ENCODE measurements around the gene GAPDH. TPM values are rescaled to one million over a fixed set of nuclear protein-coding genes. Genes with fewer than 3 reads are reported as not detected.

Gene GAPDH
- total and polyA plus RNA-seq, 5 donors from 2014 or later = 669 to 2,973 (median 2,055) TPM

DNA sequence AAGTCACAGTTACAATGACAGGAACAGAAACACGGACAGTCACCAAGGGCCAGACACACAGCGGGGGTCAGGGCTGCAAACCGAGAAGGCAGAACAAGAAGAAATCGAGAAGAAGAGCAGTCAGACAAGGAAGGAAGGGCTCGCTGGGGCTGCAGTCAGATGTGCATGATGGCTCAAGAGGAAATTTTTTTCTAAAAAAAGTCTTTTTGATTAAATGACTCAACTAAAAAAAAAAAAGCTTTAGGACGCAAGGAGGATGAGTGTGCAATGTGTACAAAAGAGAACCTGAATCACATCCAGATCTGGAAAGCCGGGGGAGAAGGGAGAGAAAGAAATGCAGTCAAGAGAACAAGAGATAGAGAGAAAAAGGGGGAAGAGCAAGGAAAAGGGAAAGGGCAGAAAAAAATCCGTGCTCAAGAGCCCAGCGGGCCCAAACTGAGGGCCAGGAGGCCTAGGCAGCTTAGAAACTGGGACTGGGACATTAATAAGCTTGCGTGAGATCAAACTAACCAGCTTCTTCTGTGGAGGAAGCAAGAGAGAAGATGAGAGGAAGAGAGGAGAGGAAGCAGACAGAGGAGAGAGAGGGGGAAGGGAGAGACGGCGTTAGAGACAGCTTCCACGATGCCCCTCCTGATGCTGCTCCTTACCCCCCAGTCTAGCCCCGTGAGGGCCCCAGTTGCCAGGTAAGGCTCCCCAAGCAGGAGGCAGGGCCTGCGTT is 14.8 kb downstream of the GAPDH start:
- Histone ChIP-seq H3K4me3 (ENCODE audit: low read depth, low read length) (no peak overlapping the region), H3K9me3 (ENCODE audit: control insufficient read depth in 2 of 2, low read length in 2 of 2) (no peaks in the 10 kb centered on the region), H3K4me1 (ENCODE audit: control insufficient read depth, insufficient read depth, low read length, poor library complexity, severe bottlenecking) (peaks cover 25% of the 10 kb centered on the region), H3K36me3 (ENCODE audit: control insufficient read depth, insufficient read depth, low read length) (peaks cover 59% of the 10 kb centered on the region), H3K27me3 (ENCODE audit: control insufficient read depth, insufficient read depth, low read length) (no peaks in the 10 kb centered on the region), H3K27ac (ENCODE audit: insufficient read depth, low read length, poor library complexity, severe bottlenecking) (no peak overlapping the region)
- H3K9me3 Mint-ChIP-seq = no peaks in the 10 kb centered on the region
- H3K27me3 Mint-ChIP-seq = no peaks in the 10 kb centered on the region
- H3K4me3 Mint-ChIP-seq = peak overlapping the region in 1 of 4 donors; percentile 35
- peak overlapping the region in 1 of 3 donors; percentile 96 for H3K27ac Mint-ChIP-seq
- no peak for DNase-seq
- peaks cover 0 to 35% (median 25%) of the 10 kb centered on the region in 4 donors for H3K4me1 Mint-ChIP-seq
- ATAC-seq (ENCODE audit: low read depth in 2 of 2) = no peak
- peaks cover 23% of the 10 kb centered on the region for H3K36me3 Mint-ChIP-seq

DNA sequence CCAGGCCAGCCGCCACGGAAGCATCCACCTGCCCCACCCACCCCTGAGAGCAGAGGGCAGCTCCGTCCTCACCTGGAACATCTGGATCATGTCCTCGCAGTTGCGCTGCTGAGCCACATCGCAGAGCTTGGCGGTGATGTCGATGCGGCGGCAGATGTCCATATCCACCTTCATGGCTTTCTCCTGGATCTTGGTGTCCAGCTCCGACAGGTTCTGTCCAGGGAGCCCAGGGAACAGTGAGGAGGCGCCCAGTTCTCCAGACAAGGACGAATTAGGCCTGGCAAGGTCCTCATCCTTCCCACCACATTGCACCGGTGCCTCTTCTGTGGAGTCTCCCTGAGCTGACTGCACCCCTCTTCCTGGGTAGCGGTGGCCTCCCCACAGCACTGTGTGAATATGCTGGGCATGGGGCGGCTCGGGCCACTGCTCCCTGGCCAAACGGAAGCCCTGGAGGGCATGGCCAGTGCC is 15.4 kb downstream of the GAPDH start:
- Mint-ChIP-seq H3K36me3 (peaks cover 20% of the 10 kb centered on the region), H3K9me3 (no peaks in the 10 kb centered on the region), H3K27me3 (no peaks in the 10 kb centered on the region), H3K27ac (no peak overlapping the region), H3K4me3 (no peak overlapping the region), H3K4me1 (peaks cover 0 to 41% (median 31%) of the 10 kb centered on the region in 4 donors)
- no peak overlapping the region for H3K27ac ChIP-seq (ENCODE audit: insufficient read depth, low read length, poor library complexity, severe bottlenecking)
- ATAC-seq (ENCODE audit: low read depth in 2 of 2) = no peak
- no peak overlapping the region for H3K4me3 ChIP-seq (ENCODE audit: low read depth, low read length)
- no peaks in the 10 kb centered on the region for H3K9me3 ChIP-seq (ENCODE audit: control insufficient read depth in 2 of 2, low read length in 2 of 2)
- H3K4me1 ChIP-seq (ENCODE audit: control insufficient read depth, insufficient read depth, low read length, poor library complexity, severe bottlenecking) = peaks cover 31% of the 10 kb centered on the region
- no peak for DNase-seq
- H3K36me3 ChIP-seq (ENCODE audit: control insufficient read depth, insufficient read depth, low read length) = peaks cover 55% of the 10 kb centered on the region
- H3K27me3 ChIP-seq (ENCODE audit: control insufficient read depth, insufficient read depth, low read length) = no peaks in the 10 kb centered on the region

DNA sequence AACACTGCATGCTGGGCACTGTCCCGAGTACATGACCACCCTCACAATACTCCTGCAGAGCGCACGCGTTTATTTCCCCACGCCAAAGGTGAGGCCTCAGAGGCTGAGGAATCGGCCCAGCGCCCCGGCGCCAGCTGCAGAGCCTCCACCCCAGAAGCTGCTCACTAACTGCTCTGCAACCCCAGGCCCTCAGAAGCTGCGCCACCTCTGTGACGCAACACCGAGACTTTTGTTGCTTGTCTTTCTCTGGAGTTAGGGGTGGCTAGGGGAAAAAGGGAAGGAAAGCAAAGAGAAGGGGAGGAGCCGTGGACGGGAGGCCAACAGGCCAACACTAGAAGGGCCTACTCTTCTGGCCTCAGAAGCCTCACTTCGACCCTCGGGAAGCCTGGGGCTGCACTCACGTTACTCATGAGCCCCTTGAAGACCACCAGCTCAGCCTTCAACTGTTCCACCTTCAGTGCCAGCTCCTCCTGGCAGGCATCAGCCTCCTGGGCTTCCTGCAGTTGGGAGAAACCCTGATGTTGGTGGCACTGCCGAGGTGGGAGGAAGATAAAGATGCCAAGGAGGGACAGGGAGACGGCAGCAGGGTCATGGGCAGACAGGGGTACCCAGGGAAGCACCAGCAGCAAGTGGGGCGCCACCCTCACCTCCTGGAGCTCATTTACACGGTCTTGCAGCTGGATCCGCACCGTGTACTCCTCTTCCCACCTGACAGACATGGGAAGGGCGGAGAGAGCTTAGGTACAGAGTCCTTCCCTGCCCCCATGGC is 16.2 kb downstream of the GAPDH start:
- Mint-ChIP-seq H3K36me3 (peaks cover 20% of the 10 kb centered on the region), H3K27ac (no peak overlapping the region)
- no peak overlapping the region for H3K27ac ChIP-seq (ENCODE audit: insufficient read depth, low read length, poor library complexity, severe bottlenecking)

DNA sequence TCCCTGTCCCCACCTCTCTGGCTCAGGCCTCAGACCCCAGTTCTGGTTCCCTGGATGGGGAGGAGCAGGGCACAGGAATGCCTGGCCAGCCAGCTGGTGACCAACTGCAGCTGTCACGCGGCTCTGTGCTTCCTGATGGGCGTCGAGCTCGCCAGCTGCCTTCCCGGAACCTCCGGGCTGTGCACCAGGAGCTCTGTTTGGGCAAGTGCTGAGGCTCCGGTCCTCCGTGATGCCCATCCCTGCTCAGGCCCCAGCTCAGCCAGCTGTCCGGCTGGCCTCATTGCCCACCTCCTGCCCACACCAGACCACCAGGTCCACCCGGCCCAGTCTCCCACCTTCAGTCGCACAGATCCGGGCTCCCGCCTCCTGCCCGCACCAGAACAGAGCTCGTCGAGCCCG is 16.7 kb downstream of the GAPDH start:
- H3K27me3 ChIP-seq (ENCODE audit: control insufficient read depth, insufficient read depth, low read length) = no peaks in the 10 kb centered on the region
- ATAC-seq (ENCODE audit: low read depth in 2 of 2) = no peak
- no peaks in the 10 kb centered on the region for H3K27me3 Mint-ChIP-seq
- no peak for DNase-seq
- H3K27ac Mint-ChIP-seq = no peak overlapping the region
- H3K27ac ChIP-seq (ENCODE audit: insufficient read depth, low read length, poor library complexity, severe bottlenecking) = no peak overlapping the region
- no peaks in the 10 kb centered on the region for H3K9me3 ChIP-seq (ENCODE audit: control insufficient read depth in 2 of 2, low read length in 2 of 2)
- H3K4me3 Mint-ChIP-seq = no peak overlapping the region
- no peaks in the 10 kb centered on the region for H3K9me3 Mint-ChIP-seq
- peaks cover 40% of the 10 kb centered on the region for H3K4me1 ChIP-seq (ENCODE audit: control insufficient read depth, insufficient read depth, low read length, poor library complexity, severe bottlenecking)
- peaks cover 0 to 47% (median 36%) of the 10 kb centered on the region in 4 donors for H3K4me1 Mint-ChIP-seq
- H3K4me3 ChIP-seq (ENCODE audit: low read depth, low read length) = no peak overlapping the region
- H3K36me3 Mint-ChIP-seq = peaks cover 15% of the 10 kb centered on the region
- peaks cover 52% of the 10 kb centered on the region for H3K36me3 ChIP-seq (ENCODE audit: control insufficient read depth, insufficient read depth, low read length)

More for the DNA sequence above, 16.2 kb downstream of the GAPDH start:
- Mint-ChIP-seq H3K4me1 (peaks cover 0 to 47% (median 35%) of the 10 kb centered on the region in 4 donors), H3K4me3 (no peak overlapping the region), H3K27me3 (no peaks in the 10 kb centered on the region), H3K9me3 (no peaks in the 10 kb centered on the region)
- H3K36me3 ChIP-seq (ENCODE audit: control insufficient read depth, insufficient read depth, low read length) = peaks cover 55% of the 10 kb centered on the region
- H3K4me3 ChIP-seq (ENCODE audit: low read depth, low read length) = no peak overlapping the region
- no peaks in the 10 kb centered on the region for H3K9me3 ChIP-seq (ENCODE audit: control insufficient read depth in 2 of 2, low read length in 2 of 2)
- DNase-seq (no peak), ATAC-seq (ENCODE audit: low read depth in 2 of 2) (no peak)
- H3K4me1 ChIP-seq (ENCODE audit: control insufficient read depth, insufficient read depth, low read length, poor library complexity, severe bottlenecking) = peaks cover 37% of the 10 kb centered on the region
- H3K27me3 ChIP-seq (ENCODE audit: control insufficient read depth, insufficient read depth, low read length) = no peaks in the 10 kb centered on the region

- Histone ChIP-seq H3K4me1 (ENCODE audit: control insufficient read depth, insufficient read depth, low read length, poor library complexity, severe bottlenecking) (peaks cover 42% of the 10 kb centered on the region), H3K36me3 (ENCODE audit: control insufficient read depth, insufficient read depth, low read length) (peaks cover 49% of the 10 kb centered on the region), H3K27me3 (ENCODE audit: control insufficient read depth, insufficient read depth, low read length) (no peaks in the 10 kb centered on the region), H3K27ac (ENCODE audit: insufficient read depth, low read length, poor library complexity, severe bottlenecking) (no peak overlapping the region), H3K4me3 (ENCODE audit: low read depth, low read length) (no peak overlapping the region), H3K9me3 (ENCODE audit: control insufficient read depth in 2 of 2, low read length in 2 of 2) (no peaks in the 10 kb centered on the region)
- Mint-ChIP-seq H3K4me1 (peaks cover 0 to 48% (median 38%) of the 10 kb centered on the region in 4 donors), H3K27me3 (no peaks in the 10 kb centered on the region), H3K4me3 (peak overlapping the region in 2 of 4 donors; percentile 74 to 81), H3K9me3 (no peaks in the 10 kb centered on the region), H3K27ac (peak overlapping the region in 2 of 3 donors; percentile 80 to 81), H3K36me3 (peaks cover 13% of the 10 kb centered on the region)
- ATAC-seq (ENCODE audit: low read depth in 2 of 2) (no peak), DNase-seq (no peak)
These were observed 17.3 kb downstream of the GAPDH start for GRCh38 chr12:6551496-6552139.

- H3K27me3 Mint-ChIP-seq = no peaks in the 10 kb centered on the region
- ATAC-seq (ENCODE audit: low read depth in 2 of 2) (no peak), DNase-seq (no peak)
- Histone ChIP-seq H3K36me3 (ENCODE audit: control insufficient read depth, insufficient read depth, low read length) (peaks cover 44% of the 10 kb centered on the region), H3K27ac (ENCODE audit: insufficient read depth, low read length, poor library complexity, severe bottlenecking) (no peak overlapping the region), H3K27me3 (ENCODE audit: control insufficient read depth, insufficient read depth, low read length) (no peaks in the 10 kb centered on the region), H3K4me3 (ENCODE audit: low read depth, low read length) (no peak overlapping the region), H3K9me3 (ENCODE audit: control insufficient read depth in 2 of 2, low read length in 2 of 2) (no peaks in the 10 kb centered on the region), H3K4me1 (ENCODE audit: control insufficient read depth, insufficient read depth, low read length, poor library complexity, severe bottlenecking) (peaks cover 43% of the 10 kb centered on the region)
- no peaks in the 10 kb centered on the region for H3K9me3 Mint-ChIP-seq
- peaks cover 0 to 52% (median 37%) of the 10 kb centered on the region in 4 donors for H3K4me1 Mint-ChIP-seq
- H3K4me3 Mint-ChIP-seq = peak overlapping the region in 2 of 4 donors; percentile 97 to 98
- H3K27ac Mint-ChIP-seq = peak overlapping the region; percentile 68 to 81 (median 80)
- peaks cover 13% of the 10 kb centered on the region for H3K36me3 Mint-ChIP-seq
These were observed 17.8 kb downstream of the GAPDH start for GRCh38 chr12:6552140-6552551.

DNA sequence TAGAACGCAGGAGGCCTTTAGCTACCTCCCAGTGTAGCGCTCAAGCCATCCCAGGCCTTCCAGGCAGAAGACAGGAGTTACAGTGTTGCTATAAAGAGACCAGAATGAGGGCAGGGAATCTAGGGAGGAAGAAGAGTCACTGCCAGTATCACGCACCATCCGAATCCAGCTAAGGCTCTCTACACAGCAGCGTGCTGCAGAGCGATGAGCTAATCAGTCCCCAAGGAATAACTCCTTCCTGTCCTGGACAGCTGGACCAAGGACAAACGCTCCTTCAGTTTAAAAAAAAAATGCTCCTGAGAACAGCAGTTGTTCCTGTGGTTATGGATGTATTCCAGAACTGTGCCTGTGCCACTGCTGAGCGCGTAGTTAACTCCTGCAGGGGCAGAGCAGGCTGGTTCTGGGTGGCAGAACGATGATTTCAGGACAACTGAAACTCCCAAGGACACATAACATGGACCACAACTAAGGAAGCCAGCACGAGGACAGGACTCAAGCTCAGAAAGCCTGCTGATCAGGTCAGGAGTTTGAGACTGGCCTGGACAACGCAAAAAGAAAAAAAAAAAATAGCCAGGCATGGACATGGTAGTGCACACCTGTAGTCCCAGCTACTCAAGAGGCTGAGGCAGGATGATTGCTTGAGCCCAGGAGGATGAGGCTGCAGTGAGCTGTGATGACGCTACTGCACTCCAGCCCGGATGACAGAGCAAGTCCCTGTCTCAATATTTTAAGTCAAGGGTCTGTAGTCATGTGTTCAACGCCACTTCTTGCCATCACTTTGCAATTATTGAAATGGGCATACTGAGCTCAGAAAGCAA is 18.9 kb downstream of the GAPDH start:
- ATAC-seq (ENCODE audit: low read depth in 2 of 2) = no peak
- H3K9me3 ChIP-seq (ENCODE audit: control insufficient read depth in 2 of 2, low read length in 2 of 2) = no peaks in the 10 kb centered on the region
- Mint-ChIP-seq H3K4me1 (peaks cover 5 to 59% (median 35%) of the 10 kb centered on the region in 4 donors), H3K36me3 (peaks cover 6% of the 10 kb centered on the region), H3K4me3 (peak overlapping the region; percentile 58 to 98 (median 94)), H3K27ac (peak overlapping the region in 2 of 3 donors; percentile 38 to 68), H3K27me3 (no peaks in the 10 kb centered on the region), H3K9me3 (no peaks in the 10 kb centered on the region)
- DNase-seq = no peak
- no peak overlapping the region for H3K27ac ChIP-seq (ENCODE audit: insufficient read depth, low read length, poor library complexity, severe bottlenecking)
- H3K4me1 ChIP-seq (ENCODE audit: control insufficient read depth, insufficient read depth, low read length, poor library complexity, severe bottlenecking) = peaks cover 52% of the 10 kb centered on the region
- H3K27me3 ChIP-seq (ENCODE audit: control insufficient read depth, insufficient read depth, low read length) = no peaks in the 10 kb centered on the region
- H3K4me3 ChIP-seq (ENCODE audit: low read depth, low read length) = peak overlapping the region; percentile 81
- peaks cover 32% of the 10 kb centered on the region for H3K36me3 ChIP-seq (ENCODE audit: control insufficient read depth, insufficient read depth, low read length)
